Fibroblast of skin of left quadriceps (primary cell): ENCODE results near the gene RGS3.
"Not testable (repeated sequence)": the region's sequence is repeated elsewhere in the genome, so short reads cannot be mapped to it uniquely, and the experiment has no call there.

Source experiments
- DNase-seq, 2 experiments: peaks; one replicate each; pipeline ENCODE4 v3.0.0-alpha.2; 2013; ENCODE audit warnings: low read depth in 2 of 2

RGS3 gene

DNA sequence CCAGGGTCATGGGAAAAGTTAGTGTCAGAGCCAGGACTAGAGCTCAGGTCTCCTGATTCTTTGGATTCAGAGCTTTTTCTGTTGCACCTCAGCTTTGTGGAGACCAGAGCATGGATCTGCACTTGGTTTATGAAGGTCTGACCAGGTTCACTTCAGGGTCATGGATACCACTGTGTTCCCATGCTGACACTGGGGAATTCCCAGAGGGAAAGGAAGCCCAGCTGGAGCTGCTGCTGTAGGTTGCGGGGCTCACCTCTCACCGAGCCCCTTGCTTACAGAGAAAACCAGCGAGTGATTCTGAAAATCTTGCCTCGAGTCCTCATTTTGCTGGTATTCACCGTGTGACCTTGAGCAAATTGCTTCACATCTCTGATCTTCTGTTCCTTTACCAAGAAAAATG, 83.0 kb downstream of the RGS3 start:
- no peak for DNase-seq

DNA sequence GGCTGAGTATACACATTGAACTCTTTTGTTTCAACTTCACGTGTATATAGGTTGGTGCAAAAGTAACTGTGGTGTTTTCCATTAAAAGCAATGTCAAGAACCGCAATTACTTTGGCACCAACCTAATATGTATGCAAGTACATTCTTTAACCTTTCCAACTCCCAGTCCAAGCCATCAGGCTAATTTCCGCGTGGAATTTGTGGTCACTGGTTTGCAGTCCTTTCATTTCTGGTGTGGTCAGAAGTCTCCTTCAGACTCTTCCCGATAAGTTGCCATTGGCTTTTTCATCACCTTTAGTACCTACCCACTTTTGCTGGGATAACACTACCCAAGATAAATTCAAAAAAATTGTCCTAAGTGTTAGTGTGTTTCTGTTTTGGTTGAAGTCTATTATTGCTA, 84.0 kb downstream of the RGS3 start:
- DNase-seq, result no peak

DNA sequence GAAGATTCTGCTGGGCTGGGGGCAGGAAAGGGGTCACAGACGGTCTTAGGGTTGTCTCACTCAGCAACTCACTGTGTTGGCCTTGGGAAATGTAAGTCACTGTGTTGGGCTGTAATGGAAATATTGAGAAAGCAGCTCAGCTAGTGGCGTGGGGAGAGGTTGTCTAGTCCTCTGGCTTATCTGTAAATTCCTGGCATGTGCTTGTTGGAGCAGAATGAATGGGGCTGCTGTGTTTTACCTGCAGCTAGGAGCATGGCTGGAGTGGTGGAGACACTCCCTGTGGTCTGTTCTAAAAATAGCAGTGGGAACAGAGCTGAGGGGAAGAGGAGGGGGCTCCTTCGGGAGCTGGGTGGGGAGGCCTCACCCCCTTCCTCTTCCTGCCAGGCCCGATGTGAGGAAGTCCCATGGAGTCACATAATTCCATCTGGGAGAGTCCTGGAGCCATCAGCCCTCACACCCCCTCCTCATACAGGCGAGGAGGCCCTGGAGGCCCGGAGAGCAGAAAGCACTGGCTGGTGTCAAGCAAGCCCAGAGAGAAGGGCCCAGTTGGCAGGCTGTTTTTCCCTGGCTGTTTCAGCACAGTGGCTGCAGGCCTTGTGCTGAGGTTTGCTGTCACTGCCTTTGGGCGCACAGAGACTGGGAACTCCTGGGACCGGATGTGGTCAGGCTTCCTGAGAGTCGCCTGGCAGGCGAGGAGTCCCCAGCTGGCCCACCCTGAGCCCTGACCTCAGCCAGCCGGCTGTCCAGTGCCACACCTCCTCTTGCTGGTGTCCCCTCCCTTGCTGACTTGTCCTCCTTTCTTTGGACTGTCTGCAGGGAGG, 84.9 kb downstream of the RGS3 start:
- DNase-seq, result no peak

DNA sequence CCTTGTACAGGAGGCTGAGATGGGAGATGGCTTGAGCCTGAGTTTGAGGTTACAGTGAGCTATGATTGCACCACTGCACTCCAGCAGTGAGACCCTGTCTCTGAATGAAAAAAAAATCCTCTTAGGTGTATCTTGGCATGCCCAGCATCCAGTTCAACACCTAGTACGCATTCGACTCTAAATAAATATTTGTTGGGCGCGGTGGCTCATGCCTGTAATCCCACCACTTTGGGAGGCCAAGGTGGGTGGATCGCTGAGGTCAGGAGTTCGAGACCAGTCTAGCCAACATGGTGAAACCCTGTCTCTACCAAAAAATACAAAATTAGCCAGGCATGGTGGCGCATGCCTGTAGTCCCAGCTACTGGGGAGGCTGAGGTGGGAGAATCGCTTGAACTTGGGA, 86.4 kb downstream of the RGS3 start:
- not testable (repeated sequence) for DNase-seq

DNA sequence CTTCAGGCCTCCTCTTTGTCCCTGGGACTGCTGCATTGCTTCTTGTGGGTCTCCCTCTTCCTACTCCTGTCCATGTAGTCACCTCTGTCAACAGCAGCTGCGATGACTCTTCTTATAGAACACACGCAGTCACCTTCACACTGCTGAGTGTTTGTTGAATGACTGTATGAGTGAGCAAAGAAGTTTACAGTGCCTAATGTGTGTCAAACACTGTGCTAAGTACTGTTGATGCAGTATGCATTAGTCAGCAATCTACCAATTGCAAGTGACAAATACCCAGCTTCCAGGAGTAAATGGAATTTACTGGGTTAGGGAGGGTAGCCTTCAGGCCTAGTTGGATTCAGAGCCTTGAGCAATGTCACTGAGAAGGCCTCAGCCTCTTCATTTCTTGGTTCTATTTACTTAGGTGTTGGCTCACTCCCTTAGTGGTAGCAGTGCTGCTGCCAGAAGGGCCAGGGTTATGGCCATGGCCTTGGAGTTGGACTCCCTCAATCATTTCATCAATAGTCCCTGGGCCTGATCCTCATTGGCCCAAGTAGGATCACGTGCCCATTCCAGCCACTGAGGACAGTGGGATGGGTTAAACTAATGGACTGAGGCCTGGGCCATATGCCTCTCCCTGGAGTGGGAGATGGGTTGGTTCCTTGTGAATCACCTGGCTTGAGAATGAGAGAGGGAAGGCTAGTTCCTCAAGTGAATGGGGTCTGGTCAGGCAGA, 93.5 kb downstream of the RGS3 start:
- DNase-seq, result no peak

DNA sequence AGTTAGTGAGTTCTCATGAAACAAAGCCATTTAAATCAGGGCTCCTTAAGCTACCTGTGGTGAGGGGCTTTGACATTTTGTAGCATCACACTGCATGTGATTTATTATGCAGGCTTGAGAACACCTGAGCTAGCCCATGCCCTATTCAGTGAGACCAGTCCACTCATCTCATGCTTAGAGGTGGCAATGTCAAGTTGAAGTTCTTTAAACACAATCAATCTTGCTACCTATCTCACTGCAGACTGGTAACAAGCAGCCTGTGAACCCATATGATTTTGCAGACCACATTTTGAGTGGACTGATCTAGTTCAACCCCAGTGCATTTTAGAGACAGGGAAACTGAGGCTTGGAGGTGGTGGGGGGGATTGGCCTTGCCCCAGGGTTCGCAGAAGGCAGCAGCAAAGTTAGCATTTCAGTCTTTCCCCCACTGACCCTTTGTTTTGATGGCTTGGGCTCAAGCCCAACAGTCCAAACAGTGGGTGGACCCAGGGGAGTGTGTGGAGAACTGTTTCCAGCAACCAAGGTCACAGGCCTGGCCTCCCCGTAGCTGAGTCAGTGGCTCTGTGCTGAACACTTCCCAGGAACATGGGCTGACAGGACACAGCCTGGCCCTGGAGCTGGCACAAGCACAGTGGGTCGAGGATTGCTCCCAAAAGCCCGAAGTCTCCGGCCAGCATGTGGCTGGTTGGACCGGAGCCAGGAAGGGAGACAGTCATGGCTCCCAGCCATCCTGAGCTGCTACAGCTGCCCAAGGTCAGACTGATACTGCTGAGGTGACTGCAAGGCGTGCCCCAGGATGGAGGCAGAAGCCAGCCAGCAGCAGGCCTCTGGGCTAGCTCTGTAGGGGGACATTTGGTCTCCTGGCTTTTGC, 95.3 kb downstream of the RGS3 start:
- no peak for DNase-seq

DNA sequence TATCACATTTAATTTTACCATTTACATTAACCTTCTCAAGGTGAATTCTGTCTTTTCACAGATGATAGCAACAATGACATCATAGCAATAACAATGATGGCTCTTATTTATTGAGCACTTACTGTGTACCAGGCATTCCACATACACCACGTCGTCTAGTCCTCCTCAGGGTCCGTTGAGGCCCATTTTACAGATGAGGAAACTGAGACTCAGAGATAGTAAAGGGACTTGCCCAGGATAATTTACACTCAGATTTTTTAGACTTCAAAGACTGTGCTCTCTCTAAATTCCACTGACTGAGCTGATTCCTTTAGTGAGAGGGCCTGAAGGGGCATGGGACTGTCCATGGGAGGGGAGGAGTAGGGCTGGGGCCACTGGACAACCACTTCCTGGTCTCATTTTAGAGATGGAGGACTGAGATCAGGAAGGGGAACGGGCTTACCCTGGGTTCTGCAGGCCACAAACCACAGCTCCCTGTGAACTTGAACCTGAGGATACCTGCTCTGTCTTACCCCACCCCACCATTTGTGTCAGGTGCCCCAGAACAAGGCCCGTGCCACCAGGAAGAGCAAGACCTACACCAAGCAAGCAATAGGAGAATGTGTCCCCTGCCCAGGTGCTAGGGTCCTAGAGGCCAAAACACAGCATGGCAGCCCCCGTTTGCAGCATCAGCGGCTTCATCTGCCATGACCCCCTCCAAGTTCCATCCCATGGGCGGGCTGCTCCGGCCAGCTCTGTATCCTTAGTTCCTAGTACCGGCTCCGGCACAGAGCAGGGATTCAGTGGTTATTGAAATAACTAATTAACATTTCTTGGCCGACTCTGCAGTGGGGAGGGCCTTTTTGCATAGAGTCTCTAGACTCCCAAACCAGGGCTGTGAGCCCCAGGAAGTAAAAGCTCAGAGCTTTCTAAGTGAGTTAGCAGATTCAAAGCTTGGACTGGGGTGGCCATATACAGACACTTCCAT, 96.6 kb downstream of the RGS3 start:
- DNase-seq, result no peak

DNA sequence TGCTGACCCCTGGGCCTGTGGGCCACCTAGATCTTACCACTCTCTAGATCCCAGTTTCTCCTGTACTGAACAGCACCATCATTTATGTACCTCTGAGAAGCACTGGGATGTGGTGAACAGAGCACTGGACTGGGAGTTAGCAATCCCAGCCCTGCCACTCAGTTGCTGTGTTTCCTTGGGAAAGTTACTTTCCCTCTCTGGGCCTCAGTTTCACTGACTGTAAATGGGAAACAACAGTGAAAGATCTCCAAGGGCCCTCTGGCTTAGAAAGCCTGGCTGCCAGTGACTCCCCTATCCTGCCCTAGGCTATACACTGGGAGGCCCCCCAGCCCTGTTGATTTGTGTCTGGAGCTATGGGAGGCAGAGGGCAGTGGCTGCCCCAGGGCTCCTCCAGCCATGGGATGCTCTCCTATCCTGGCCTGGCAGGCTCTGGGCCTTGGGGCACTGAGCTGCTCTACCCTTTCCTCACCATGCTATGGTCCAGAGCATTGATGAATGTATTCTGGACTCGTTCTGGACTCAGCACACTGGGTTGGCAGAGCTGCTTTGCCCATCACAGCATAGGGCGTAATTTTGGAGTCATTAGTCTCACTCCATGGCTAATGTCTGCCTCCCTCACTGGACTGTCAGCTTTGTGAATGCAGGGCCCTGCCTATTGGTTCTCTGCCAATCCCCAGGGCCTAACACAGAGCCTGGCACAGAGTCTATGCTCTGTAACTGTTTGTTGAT, 99.3 kb downstream of the RGS3 start:
- DNase-seq, result no peak

DNA sequence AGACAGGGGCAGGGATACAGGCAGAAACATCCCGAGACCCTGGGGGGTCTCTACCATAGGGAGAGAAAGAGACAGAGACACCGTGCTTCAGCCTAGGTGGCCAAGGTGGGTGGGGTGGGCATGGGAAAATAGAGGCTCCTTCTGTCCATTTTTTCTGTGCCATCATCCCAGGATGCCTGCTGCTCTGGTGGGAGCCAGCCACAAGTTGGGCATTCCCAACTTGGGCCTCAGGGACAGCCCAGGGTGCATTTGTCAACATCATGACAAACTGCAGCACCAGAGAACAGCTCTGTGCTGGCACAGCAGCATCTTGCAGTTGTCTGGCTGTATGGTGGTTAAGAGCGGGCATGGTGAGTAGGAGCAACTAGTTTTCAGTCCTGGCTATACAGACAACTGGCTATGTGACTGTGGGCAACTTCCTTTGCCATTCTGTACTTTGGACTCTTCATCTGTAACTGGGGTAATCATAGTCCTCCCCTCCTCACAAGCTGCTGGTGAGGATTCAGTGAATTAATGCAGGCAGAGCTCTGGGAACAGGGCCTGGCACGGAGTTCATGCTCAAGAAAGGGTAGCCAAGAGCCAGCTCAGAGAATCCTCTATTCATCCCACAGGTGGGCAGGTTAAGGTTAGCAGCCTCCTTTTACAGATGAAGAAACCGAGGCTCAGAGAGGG, 100.4 kb downstream of the RGS3 start:
- no peak for DNase-seq

DNA sequence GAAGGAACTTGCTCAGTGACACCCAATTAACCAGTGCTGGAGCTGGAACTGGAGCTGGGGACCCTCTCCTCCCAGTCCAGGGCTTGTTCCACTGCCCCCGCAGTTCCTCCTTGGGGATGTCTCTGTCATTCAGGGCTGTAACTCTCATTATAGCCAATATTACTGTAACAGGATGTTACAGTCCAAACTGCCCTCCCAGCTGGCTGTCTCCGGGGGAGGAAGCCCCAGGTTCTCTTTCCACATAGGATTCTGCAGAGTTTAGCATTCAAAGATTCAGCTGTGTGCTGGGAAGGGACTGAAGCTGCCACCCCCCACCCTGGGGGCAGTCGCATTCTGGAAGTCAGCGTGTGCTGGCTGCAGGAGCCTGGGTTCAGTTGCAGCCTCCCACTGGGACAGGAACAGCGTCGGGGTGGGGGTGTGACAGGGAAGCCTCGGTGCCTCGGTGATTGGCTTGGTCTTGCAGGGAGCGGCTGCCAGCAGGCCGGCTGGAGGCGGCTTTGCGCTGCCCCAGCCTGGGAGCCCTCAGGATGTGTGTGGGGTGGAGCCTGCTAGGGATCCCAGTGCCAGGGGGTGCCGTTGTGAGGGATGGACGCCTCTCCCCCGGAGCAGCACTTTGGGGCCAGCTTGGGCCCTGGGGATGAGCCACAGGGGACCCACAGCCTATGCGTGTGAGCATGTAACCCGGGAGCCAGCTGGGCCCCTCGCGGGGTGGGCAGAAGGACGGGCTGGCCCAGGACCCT, 101.1 kb downstream of the RGS3 start:
- DNase-seq, result peak in 1 of 2 experiments; percentile 18

DNA sequence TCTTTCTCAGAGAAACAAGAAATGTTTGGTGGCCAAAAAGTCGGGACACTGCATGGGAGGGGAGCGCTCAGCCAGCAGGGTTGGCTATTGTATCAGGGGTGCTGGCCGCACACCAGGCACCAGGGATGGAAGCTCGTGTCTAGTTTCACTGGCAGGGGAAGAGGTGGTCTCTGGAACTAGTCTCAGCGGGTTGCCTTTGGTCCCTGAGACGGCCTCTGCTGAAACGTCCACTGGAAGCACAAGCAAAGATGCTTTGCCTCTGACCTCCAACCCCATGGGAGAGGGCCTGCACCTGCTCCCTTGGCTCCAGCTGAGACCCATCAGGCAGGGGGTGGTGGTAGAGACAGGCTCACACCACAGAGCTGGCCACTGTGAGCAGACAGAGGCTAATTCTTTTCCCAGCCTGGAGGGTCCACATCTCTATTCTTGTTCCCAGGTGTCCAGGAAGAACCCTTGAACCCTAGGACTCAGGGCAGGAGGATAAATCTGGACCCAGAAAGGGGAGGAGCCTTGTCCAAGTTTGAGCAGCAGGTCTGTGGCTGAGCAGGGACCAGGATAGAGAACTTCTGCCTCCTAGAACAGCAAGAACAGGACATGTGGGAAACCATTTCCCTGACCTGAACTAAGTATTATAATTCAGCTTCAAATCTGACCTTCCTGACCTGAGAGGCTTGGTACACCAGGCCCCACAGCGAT, 102.6 kb downstream of the RGS3 start:
- DNase-seq, result no peak

DNA sequence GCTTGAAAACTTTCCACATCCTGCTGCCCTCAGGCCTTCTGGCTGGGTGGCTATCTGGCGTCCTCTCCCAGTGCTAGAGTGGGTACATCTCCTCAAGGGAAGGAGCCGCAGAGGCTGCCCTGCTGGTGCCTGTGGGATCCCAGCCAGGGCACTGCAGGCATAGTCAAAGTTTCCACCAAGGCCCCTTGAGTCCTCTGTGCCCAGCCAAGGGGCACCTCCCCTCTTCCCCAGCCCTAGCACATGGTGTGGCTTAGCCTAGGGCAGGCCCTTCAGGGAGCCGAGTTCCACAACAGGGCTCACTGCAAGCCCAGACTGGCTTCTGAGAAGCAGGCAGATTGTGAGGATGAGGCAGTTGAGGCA, 103.2 kb downstream of the RGS3 start:
- DNase-seq, result no peak

DNA sequence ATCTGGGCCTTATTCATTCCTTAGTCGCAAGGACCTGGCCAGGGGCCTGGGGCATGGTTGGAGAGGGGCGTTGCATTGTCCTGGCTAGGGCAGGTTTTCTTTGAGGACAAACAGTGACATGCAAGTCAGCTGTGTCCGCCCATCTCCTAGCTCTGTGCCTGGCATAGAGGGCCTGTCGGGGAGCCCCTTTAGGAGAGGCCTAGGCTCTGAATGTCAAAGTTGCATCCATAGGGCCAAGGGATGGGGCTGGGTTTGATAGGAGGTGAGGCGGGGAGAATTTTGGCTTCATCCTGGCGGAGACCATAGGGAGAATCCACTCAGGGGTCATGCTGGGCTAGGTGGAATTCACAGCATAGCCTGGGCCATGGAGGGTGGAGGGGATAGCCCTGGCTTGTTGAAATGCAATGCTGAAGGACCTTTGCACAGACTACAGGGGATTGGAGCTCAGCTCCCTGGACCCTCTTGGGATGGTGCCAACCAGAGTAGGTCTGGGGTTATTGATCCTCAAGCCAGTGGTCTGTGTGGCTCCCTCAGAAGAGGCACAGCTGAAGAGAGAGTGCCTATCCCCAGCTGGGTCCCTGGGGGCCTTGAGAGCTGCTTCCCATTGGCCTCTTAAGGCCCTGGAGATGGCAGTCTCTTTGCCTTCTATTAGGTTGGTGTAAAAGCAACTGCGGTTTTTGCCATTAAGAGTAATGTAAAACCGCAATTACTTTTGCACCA, 104.0 kb downstream of the RGS3 start:
- DNase-seq, result no peak

DNA sequence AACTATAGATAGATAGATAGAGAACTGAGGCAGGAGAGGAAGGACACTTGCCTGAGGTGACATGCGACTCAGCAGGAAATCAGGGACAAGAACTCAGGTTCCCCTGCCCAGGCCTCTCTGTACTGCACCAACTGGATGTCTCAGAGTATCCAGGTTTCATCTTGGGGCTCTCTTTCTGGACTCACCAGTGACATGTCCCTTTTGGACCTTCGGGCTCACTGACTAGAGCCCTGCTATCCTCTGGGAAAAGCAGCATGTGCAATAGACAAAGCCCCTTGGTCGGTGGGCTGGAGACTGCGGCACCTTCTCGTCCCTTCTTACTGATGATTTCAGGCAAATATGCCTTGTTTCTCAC, 104.5 kb downstream of the RGS3 start:
- no peak for DNase-seq

DNA sequence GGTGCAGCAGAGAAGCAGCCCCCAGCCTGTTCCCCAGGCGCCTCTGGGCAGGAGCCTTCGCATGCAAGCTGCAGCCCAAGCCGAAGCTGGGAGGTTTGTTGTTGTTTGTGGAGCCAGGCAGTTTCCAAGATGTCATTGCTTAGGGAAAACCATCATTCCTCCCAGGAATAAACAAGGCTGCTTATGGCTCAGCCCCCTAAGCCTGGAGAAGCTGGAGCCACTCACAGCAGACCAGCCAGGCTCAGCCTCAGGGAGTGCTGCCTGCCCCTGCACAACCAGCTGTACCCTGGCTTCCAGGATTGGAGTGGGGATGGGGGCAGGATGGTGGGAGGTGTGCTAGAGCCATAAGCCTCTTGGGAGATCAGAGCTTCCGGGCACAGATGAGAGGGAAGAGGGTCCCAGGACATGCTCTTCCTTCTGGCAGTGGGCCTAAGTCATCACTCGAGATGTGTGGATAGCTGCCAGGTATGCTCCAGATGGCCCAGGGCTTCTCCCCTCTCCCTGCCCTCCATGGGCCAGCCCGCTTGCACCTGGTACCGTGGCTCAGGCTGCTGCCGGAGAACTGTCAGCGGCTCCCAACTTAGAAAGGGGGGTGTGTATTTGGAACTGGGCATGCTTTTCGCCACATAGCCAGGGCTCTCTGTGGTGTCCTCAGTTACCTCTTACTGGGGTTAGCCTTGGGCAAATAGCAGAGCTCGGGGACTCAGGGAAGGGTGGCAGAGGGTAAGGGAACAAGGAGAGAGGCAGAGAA, 105.2 kb downstream of the RGS3 start:
- no peak for DNase-seq

DNA sequence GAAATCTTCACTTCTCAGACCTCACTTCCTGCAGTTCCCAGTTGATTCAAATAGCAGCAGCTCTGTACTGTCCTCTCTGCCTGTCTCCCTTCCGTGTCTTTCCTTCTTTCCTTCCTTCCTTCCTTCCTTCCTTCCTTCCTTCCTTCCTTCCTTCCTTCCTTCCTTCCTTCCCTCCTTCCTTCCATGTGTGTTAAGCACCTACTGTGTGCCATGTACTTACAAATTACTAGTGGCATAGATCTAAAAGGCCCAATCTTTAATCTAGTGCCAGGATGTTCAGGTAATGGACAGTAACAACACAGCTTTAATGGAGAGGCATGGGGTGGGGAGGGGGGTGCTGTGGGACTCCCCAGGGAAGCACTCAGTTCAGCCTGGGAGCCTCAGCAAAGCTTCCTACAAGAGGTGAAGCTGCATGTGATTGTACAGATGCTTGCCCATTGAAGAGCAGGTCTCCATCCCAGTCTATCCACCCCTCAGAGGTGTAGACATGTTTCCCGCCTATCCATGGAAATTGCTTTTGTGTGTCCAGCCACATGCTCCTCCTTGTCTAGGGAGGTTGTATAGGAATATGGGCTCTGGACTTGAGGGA, 106.0 kb downstream of the RGS3 start:
- no peak for DNase-seq

DNA sequence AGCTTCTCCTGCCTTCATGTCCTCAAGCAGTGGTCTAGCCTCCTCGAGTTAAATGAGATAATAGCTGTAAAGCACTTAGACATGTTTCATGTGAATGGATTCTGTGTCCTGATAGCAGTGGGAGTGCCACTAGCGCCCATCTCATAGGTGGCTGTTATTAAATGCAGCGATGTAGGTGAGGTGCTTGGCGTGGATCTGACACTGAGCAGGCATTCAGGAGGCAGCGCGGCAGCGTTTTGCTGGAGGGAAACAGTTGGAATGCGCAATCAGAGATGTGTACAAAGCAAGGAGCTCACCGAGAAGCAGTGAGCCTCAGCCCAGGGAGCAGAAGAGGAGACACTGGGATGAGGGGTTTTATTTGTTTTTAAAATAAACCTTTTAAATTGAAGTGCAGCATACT, 106.6 kb downstream of the RGS3 start:
- DNase-seq, result no peak
